DOHH2 (cell line): ENCODE results near the gene FGF10.

Experiments used
- H3F3A ChIP-seq: fragments of 200-600 bp; sonication (generic), shearing (Covaris generic); 2 replicates; pipeline ENCODE4 v1.6.0; 2016; ENCODE audit warnings: antibody characterized with exemption, mild to moderate bottlenecking; ENCODE audit not compliant: control insufficient read depth, insufficient read depth
- H3K27ac ChIP-seq: fragments of 200-600 bp; sonication (generic); 2 replicates; pipeline ENCODE4 v1.5.1; 2014; ENCODE audit warnings: low read depth, mild to moderate bottlenecking, low read length, moderate library complexity
- H3K27me3 ChIP-seq: fragments of 200-600 bp; sonication (generic); 2 replicates; pipeline ENCODE4 v1.6.1; 2014; ENCODE audit warnings: mild to moderate bottlenecking, low read length, mixed read lengths; ENCODE audit not compliant: control insufficient read depth
- H3K36me3 ChIP-seq: fragments of 200-600 bp; sonication (generic); 2 replicates; pipeline ENCODE4 v1.6.1; 2014; ENCODE audit warnings: mild to moderate bottlenecking, low read length, moderate library complexity, mixed read lengths; ENCODE audit not compliant: control insufficient read depth
- H3K4me1 ChIP-seq: fragments of 200-600 bp; sonication (generic); 2 replicates; pipeline ENCODE4 v1.6.1; 2014; ENCODE audit warnings: mild to moderate bottlenecking, low read length, mixed read lengths; ENCODE audit not compliant: control insufficient read depth
- H3K4me2 ChIP-seq: fragments of 200-600 bp; sonication (generic); 2 replicates; pipeline ENCODE4 v1.6.0; 2014; ENCODE audit warnings: mild to moderate bottlenecking, low read length, moderate library complexity
- H3K4me3 ChIP-seq: fragments of 200-600 bp; sonication (generic); 2 replicates; pipeline ENCODE4 v1.5.1; 2014; ENCODE audit warnings: mild to moderate bottlenecking, low read length, mixed read lengths
- H3K79me2 ChIP-seq: fragments of 200-600 bp; sonication (generic); 2 replicates; pipeline ENCODE4 v1.6.1; 2014; ENCODE audit warnings: mild to moderate bottlenecking, low read length, mixed read lengths; ENCODE audit not compliant: control insufficient read depth
- H3K9me2 ChIP-seq: fragments of 200-600 bp; sonication (generic); replicated peaks from 2 replicates; pipeline ENCODE4 v1.6.1; 2014; ENCODE audit warnings: mild to moderate bottlenecking, low read length, mixed read lengths; ENCODE audit not compliant: control insufficient read depth
- H3K9me3 ChIP-seq: fragments of 200-600 bp; sonication (generic); 2 replicates; pipeline ENCODE4 v1.6.1; 2014; ENCODE audit warnings: antibody characterized with exemption, low read length, mixed read lengths; ENCODE audit not compliant: control insufficient read depth, insufficient read depth
- H4K20me1 ChIP-seq: fragments of 200-600 bp; sonication (generic); 2 replicates; pipeline ENCODE4 v1.6.0; 2014; ENCODE audit warnings: low read depth, mild to moderate bottlenecking, antibody characterized with exemption, low read length, moderate library complexity; ENCODE audit not compliant: control insufficient read depth, insufficient read depth
- EZH2phosphoT487 ChIP-seq: fragments of 200-600 bp; sonication (generic); IDR thresholded peaks from 2 replicates; pipeline ENCODE4 v1.6.1; 2017; ENCODE audit warnings: borderline replicate concordance, mild to moderate bottlenecking, antibody characterized with exemption, low read length, moderate library complexity, mixed read lengths
- TF ChIP-seq, protein P1 (sequence below): fragments of 200-600 bp; sonication (generic); IDR thresholded peaks from one replicate; pipeline ENCODE4 v1.5.1; 2014; ENCODE audit warnings: antibody characterized with exemption, mild to moderate bottlenecking, low read depth, low read length; ENCODE audit not compliant: poor library complexity, severe bottlenecking

The FGF10 gene

DNA sequence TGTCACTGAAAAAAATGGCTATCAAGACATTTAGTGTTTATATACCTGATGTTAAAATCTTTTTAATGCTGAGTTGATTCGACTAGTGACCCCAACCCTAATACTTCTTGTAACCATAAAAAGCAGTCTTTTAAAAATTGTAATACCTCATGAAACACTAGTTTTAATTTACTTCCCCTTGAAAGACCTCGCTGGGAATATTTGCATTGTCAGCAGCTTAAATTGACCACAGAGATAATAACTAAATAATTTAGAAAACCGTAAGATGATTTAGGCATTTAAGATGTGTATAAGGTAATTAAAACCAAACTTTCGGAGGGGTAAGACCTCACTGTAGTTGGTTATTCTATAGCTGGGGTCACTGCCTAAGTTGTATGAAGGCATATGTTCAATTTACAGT is 89.8 kb downstream of the FGF10 start:
- H3K79me2 ChIP-seq: no peaks in the 10 kb centered on the region
- no peaks in the 10 kb centered on the region for H3K4me1 ChIP-seq
- TF ChIP-seq, protein P1, sequence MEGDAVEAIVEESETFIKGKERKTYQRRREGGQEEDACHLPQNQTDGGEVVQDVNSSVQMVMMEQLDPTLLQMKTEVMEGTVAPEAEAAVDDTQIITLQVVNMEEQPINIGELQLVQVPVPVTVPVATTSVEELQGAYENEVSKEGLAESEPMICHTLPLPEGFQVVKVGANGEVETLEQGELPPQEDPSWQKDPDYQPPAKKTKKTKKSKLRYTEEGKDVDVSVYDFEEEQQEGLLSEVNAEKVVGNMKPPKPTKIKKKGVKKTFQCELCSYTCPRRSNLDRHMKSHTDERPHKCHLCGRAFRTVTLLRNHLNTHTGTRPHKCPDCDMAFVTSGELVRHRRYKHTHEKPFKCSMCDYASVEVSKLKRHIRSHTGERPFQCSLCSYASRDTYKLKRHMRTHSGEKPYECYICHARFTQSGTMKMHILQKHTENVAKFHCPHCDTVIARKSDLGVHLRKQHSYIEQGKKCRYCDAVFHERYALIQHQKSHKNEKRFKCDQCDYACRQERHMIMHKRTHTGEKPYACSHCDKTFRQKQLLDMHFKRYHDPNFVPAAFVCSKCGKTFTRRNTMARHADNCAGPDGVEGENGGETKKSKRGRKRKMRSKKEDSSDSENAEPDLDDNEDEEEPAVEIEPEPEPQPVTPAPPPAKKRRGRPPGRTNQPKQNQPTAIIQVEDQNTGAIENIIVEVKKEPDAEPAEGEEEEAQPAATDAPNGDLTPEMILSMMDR: no peak
- no peak for TF ChIP-seq EZH2phosphoT487

DNA sequence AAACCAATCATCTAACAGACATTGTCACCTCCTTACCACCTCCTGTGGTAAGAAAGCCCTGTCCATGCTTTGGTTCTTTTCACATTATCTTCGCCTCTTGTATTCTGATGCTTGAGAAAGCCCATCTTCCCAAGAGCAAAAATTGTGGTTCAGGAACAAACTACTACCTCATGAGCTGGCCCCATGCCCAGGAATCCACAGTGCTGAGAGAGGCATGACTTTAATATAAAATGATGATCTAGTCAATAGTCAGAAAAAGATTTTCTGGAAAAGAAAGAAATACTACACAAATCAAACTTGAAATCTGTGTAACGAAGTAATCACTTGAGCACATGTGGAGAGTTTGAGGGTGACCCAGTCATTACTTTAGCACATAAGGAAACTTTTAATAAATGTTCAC is 94.7 kb downstream of the FGF10 start:
- H4K20me1 ChIP-seq: no peaks in the 10 kb centered on the region
- no peaks in the 10 kb centered on the region for H3K4me1 ChIP-seq
- no peaks in the 10 kb centered on the region for H3F3A ChIP-seq
- no peaks in the 10 kb centered on the region for H3K79me2 ChIP-seq
- H3K4me2 ChIP-seq: no peak overlapping the region
- H3K4me3 ChIP-seq: no peak overlapping the region
- H3K36me3 ChIP-seq: no peaks in the 10 kb centered on the region
- TF ChIP-seq EZH2phosphoT487: no peak
- TF ChIP-seq, protein P1: no peak
- H3K27ac ChIP-seq: no peak overlapping the region
- H3K27me3 ChIP-seq: no peaks in the 10 kb centered on the region
- H3K9me3 ChIP-seq: no peaks in the 10 kb centered on the region
- H3K9me2 ChIP-seq: no peaks in the 10 kb centered on the region

More for the DNA sequence above, 89.8 kb downstream of the FGF10 start:
- Histone ChIP-seq H3K4me2 (no peak overlapping the region), H3K27me3 (no peaks in the 10 kb centered on the region), H4K20me1 (no peaks in the 10 kb centered on the region), H3K4me3 (no peak overlapping the region), H3K27ac (no peak overlapping the region), H3K9me2 (no peaks in the 10 kb centered on the region), H3K36me3 (no peaks in the 10 kb centered on the region), H3K9me3 (no peaks in the 10 kb centered on the region), H3F3A (no peaks in the 10 kb centered on the region)

DNA sequence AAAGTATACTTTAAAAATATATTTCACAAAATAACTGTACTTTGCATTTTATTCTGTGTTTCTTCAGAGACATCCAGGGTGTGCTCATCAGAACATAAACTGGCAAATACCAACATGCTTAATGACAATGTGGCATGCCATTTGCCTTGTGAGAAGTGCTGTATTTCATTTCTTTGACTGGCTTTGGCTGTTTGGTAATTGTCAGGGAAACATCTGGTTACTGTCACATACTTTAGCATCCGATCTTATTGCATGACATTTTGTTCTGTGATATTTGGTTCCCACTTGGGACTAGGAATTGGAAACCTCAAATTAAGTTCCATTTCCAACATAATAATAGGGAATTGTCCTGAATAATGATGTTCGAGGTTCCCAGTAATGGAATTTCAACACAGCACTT is 96.5 kb downstream of the FGF10 start:
- TF ChIP-seq EZH2phosphoT487: no peak
- TF ChIP-seq, protein P1: no peak
- Histone ChIP-seq H3K9me3 (no peaks in the 10 kb centered on the region), H3F3A (no peaks in the 10 kb centered on the region), H3K27me3 (no peaks in the 10 kb centered on the region), H3K4me3 (no peak overlapping the region), H4K20me1 (no peaks in the 10 kb centered on the region), H3K79me2 (no peaks in the 10 kb centered on the region), H3K4me2 (no peak overlapping the region), H3K9me2 (no peaks in the 10 kb centered on the region), H3K27ac (no peak overlapping the region), H3K4me1 (no peaks in the 10 kb centered on the region), H3K36me3 (no peaks in the 10 kb centered on the region)

DNA sequence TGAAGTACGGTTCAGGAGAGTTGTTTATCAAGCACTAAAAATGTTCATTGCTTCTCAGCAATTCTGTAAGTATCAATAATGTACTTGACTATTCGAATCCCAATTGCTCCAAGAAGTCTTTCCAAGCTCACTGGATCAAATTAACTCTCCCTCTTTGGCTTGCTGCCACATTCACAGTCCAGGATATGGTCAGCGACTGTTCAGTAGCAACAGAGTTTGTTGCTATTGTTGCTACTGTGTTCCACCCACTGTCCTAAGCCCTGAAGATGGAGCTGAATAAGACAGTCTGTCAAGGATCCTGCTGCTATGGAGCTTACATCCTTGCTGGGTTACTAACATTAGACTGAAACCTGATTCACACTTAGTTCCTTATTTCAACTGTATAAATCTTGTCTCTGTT is 110.8 kb downstream of the FGF10 start:
- no peaks in the 10 kb centered on the region for H3K9me3 ChIP-seq
- H3K27me3 ChIP-seq: no peaks in the 10 kb centered on the region
- TF ChIP-seq, protein P1: no peak
- no peak for TF ChIP-seq EZH2phosphoT487
- no peaks in the 10 kb centered on the region for H4K20me1 ChIP-seq
- H3K27ac ChIP-seq: no peak overlapping the region
- no peaks in the 10 kb centered on the region for H3F3A ChIP-seq
- H3K4me2 ChIP-seq: no peak overlapping the region
- no peaks in the 10 kb centered on the region for H3K36me3 ChIP-seq
- H3K4me1 ChIP-seq: no peaks in the 10 kb centered on the region
- H3K4me3 ChIP-seq: no peak overlapping the region
- no peaks in the 10 kb centered on the region for H3K79me2 ChIP-seq
- H3K9me2 ChIP-seq: no peaks in the 10 kb centered on the region
